Measurements from ENCODE around the gene GSG1L.

GSG1L gene

GRCh38 chr16:28027055-28027454 is 36.5 kb downstream of the GSG1L start:
- DNase-seq (ENCODE audit: low read depth in 1 of 2, low spot score in 1 of 2): no peak

GRCh38 chr16:28025631-28026030 is 37.9 kb downstream of the GSG1L start:
- no peak for DNase-seq (ENCODE audit: low read depth in 1 of 2, low spot score in 1 of 2)

GRCh38 chr16:28019218-28019617 is 44.3 kb downstream of the GSG1L start:
- no peak for DNase-seq (ENCODE audit: low read depth in 1 of 2, low spot score in 1 of 2)

GRCh38 chr16:28014851-28015250 is 48.7 kb downstream of the GSG1L start:
- no peak for DNase-seq (ENCODE audit: low read depth in 1 of 2, low spot score in 1 of 2)

- DNase-seq (ENCODE audit: low read depth in 1 of 2, low spot score in 1 of 2): no peak
Measured at GRCh38 chr16:28013878-28014277, 49.6 kb downstream of the GSG1L start.

- no peak for DNase-seq (ENCODE audit: low read depth in 1 of 2, low spot score in 1 of 2)
Measured at GRCh38 chr16:28013392-28013791, 50.1 kb downstream of the GSG1L start.

GRCh38 chr16:28011971-28012445 is 51.5 kb downstream of the GSG1L start:
- DNase-seq (ENCODE audit: low read depth in 1 of 2, low spot score in 1 of 2): no peak

GRCh38 chr16:28011223-28011622 is 52.3 kb downstream of the GSG1L start:
- no peak for DNase-seq (ENCODE audit: low read depth in 1 of 2, low spot score in 1 of 2)

- no peak for DNase-seq (ENCODE audit: low read depth in 1 of 2, low spot score in 1 of 2)
Measured at GRCh38 chr16:28010671-28011070, 52.8 kb downstream of the GSG1L start.

- DNase-seq (ENCODE audit: low read depth in 1 of 2, low spot score in 1 of 2): no peak
Measured at GRCh38 chr16:28009586-28010373, 53.7 kb downstream of the GSG1L start.

GRCh38 chr16:28003923-28004322 is 59.6 kb downstream of the GSG1L start:
- no peak for DNase-seq (ENCODE audit: low read depth in 1 of 2, low spot score in 1 of 2)

GRCh38 chr16:28003021-28003865 is 60.3 kb downstream of the GSG1L start:
- no peak for DNase-seq (ENCODE audit: low read depth in 1 of 2, low spot score in 1 of 2)

GRCh38 chr16:28001642-28002041 is 61.9 kb downstream of the GSG1L start:
- no peak for DNase-seq (ENCODE audit: low read depth in 1 of 2, low spot score in 1 of 2)

- no peak for DNase-seq (ENCODE audit: low read depth in 1 of 2, low spot score in 1 of 2)
Measured at GRCh38 chr16:28001184-28001583, 62.3 kb downstream of the GSG1L start.

GRCh38 chr16:28000314-28001169 is 63.0 kb downstream of the GSG1L start:
- DNase-seq (ENCODE audit: low read depth in 1 of 2, low spot score in 1 of 2): no peak

GRCh38 chr16:27999687-28000086 is 63.8 kb downstream of the GSG1L start:
- DNase-seq (ENCODE audit: low read depth in 1 of 2, low spot score in 1 of 2): no peak

- no peak for DNase-seq (ENCODE audit: low read depth in 1 of 2, low spot score in 1 of 2)
Measured at GRCh38 chr16:27995378-27995777, 68.1 kb downstream of the GSG1L start.

GRCh38 chr16:27994686-27995085 is 68.8 kb downstream of the GSG1L start:
- DNase-seq (ENCODE audit: low read depth in 1 of 2, low spot score in 1 of 2): no peak

GRCh38 chr16:27993587-27993986 is 69.9 kb downstream of the GSG1L start:
- DNase-seq (ENCODE audit: low read depth in 1 of 2, low spot score in 1 of 2): no peak

- no peak for DNase-seq (ENCODE audit: low read depth in 1 of 2, low spot score in 1 of 2)
Measured at GRCh38 chr16:27991876-27992275, 71.6 kb downstream of the GSG1L start.

GRCh38 chr16:27985981-27986380 is 77.5 kb downstream of the GSG1L start:
- DNase-seq (ENCODE audit: low read depth in 1 of 2, low spot score in 1 of 2): no peak
